ENCODE results near the gene FBXO41.

Gene FBXO41

GRCh38 chr2:73286134-73286655 is 1.9 kb upstream of the FBXO41 start:
- H2AFZ ChIP-seq (ENCODE audit: insufficient read depth, low read length, poor library complexity), result no peak overlapping the region
- no peaks in the 10 kb centered on the region for H3K79me2 ChIP-seq (ENCODE audit: control insufficient read depth, insufficient read depth, low read length, poor library complexity)
- H2BK5ac ChIP-seq (ENCODE audit: low read depth, low read length, poor library complexity), result no peak overlapping the region
- H4K12ac ChIP-seq (ENCODE audit: low read depth, low read length), result no peak overlapping the region
- H3K4me3 ChIP-seq (ENCODE audit: low read depth, low read length), result no peak overlapping the region
- no peak overlapping the region for H2BK12ac ChIP-seq (ENCODE audit: low read length)
- no peak overlapping the region for H3K4ac ChIP-seq (ENCODE audit: low read depth, low read length)
- no peak overlapping the region for H3K27ac ChIP-seq (ENCODE audit: low read depth, low read length)
- no peak overlapping the region for H4K91ac ChIP-seq (ENCODE audit: low read depth, low read length)
- no peak for DNase-seq
- no peaks in the 10 kb centered on the region for H3K36me3 ChIP-seq (ENCODE audit: control insufficient read depth in 1 of 2, insufficient read depth in 2 of 2, low read length in 2 of 2)
- H2AK5ac ChIP-seq (ENCODE audit: low read length), result no peak overlapping the region
- no peak overlapping the region for H2BK120ac ChIP-seq (ENCODE audit: insufficient read depth, low read length, poor library complexity)
- H4K8ac ChIP-seq (ENCODE audit: low read depth, low read length), result no peak overlapping the region
- no peak overlapping the region for H3K4me2 ChIP-seq (ENCODE audit: low read length)
- H3K18ac ChIP-seq (ENCODE audit: low read length), result no peak overlapping the region
- H3K27me3 ChIP-seq (ENCODE audit: insufficient read depth, low read length), result peaks cover 21% of the 10 kb centered on the region
- peaks cover 6 to 14% of the 10 kb centered on the region in 2 experiments for H3K4me1 ChIP-seq (ENCODE audit: control insufficient read depth in 1 of 2, insufficient read depth in 2 of 2, low read length in 2 of 2)
- H3K23ac ChIP-seq (ENCODE audit: low read length), result no peak overlapping the region
- H3K9me3 ChIP-seq (ENCODE audit: insufficient read depth, low read depth, low read length), result no peaks in the 10 kb centered on the region
- WGBS (ENCODE audit: extremely low coverage, insufficient coverage, insufficient read length), result no CpG with 5 or more reads among the region's 3 CpGs
- H3K14ac ChIP-seq (ENCODE audit: low read length), result no peak overlapping the region
- H3K9ac ChIP-seq (ENCODE audit: low read length), result no peak overlapping the region
- no peaks in the 10 kb centered on the region for H3K79me1 ChIP-seq (ENCODE audit: low read length)

GRCh38 chr2:73285159-73285739 is 971 bp upstream of the FBXO41 start:
- H3K79me2 ChIP-seq (ENCODE audit: control insufficient read depth, insufficient read depth, low read length, poor library complexity), result no peaks in the 10 kb centered on the region
- peaks cover 18% of the 10 kb centered on the region for H3K27me3 ChIP-seq (ENCODE audit: insufficient read depth, low read length)
- no peak overlapping the region for H2AK5ac ChIP-seq (ENCODE audit: low read length)
- no peak overlapping the region for H3K9ac ChIP-seq (ENCODE audit: low read length)
- H4K12ac ChIP-seq (ENCODE audit: low read depth, low read length), result no peak overlapping the region
- peaks cover 6 to 13% of the 10 kb centered on the region in 2 experiments for H3K4me1 ChIP-seq (ENCODE audit: control insufficient read depth in 1 of 2, insufficient read depth in 2 of 2, low read length in 2 of 2)
- no peaks in the 10 kb centered on the region for H3K9me3 ChIP-seq (ENCODE audit: insufficient read depth, low read depth, low read length)
- H3K23ac ChIP-seq (ENCODE audit: low read length), result no peak overlapping the region
- no peak for DNase-seq
- H2BK120ac ChIP-seq (ENCODE audit: insufficient read depth, low read length, poor library complexity), result no peak overlapping the region
- no peak overlapping the region for H2BK5ac ChIP-seq (ENCODE audit: low read depth, low read length, poor library complexity)
- no peaks in the 10 kb centered on the region for H3K36me3 ChIP-seq (ENCODE audit: control insufficient read depth in 1 of 2, insufficient read depth in 2 of 2, low read length in 2 of 2)
- H3K18ac ChIP-seq (ENCODE audit: low read length), result no peak overlapping the region
- H2AFZ ChIP-seq (ENCODE audit: insufficient read depth, low read length, poor library complexity), result no peak overlapping the region
- H3K79me1 ChIP-seq (ENCODE audit: low read length), result no peaks in the 10 kb centered on the region
- WGBS (ENCODE audit: extremely low coverage, insufficient coverage, insufficient read length), result no CpG with 5 or more reads among the region's 5 CpGs
- no peak overlapping the region for H4K91ac ChIP-seq (ENCODE audit: low read depth, low read length)
- H2BK12ac ChIP-seq (ENCODE audit: low read length), result no peak overlapping the region
- no peak overlapping the region for H4K8ac ChIP-seq (ENCODE audit: low read depth, low read length)
- H3K4me3 ChIP-seq (ENCODE audit: low read depth, low read length), result no peak overlapping the region
- no peak overlapping the region for H3K14ac ChIP-seq (ENCODE audit: low read length)
- peak overlapping the region; percentile 90 for H3K4me2 ChIP-seq (ENCODE audit: low read length)
- H3K4ac ChIP-seq (ENCODE audit: low read depth, low read length), result no peak overlapping the region
- no peak overlapping the region for H3K27ac ChIP-seq (ENCODE audit: low read depth, low read length)

- peak overlapping the region; percentile 63 for H3K4me3 ChIP-seq (ENCODE audit: low read depth, low read length)
- no peak overlapping the region for H3K4ac ChIP-seq (ENCODE audit: low read depth, low read length)
- no peak overlapping the region for H3K18ac ChIP-seq (ENCODE audit: low read length)
- no CpG with 5 or more reads among the region's 43 CpGs for WGBS (ENCODE audit: extremely low coverage, insufficient coverage, insufficient read length)
- peak overlapping the region; percentile 74 for H4K8ac ChIP-seq (ENCODE audit: low read depth, low read length)
- peak overlapping the region; percentile 59 for H2AFZ ChIP-seq (ENCODE audit: insufficient read depth, low read length, poor library complexity)
- no peak overlapping the region for H2BK120ac ChIP-seq (ENCODE audit: insufficient read depth, low read length, poor library complexity)
- no peak overlapping the region for H2BK5ac ChIP-seq (ENCODE audit: low read depth, low read length, poor library complexity)
- peak overlapping the region; percentile 45 for H3K14ac ChIP-seq (ENCODE audit: low read length)
- H2BK12ac ChIP-seq (ENCODE audit: low read length), result no peak overlapping the region
- H4K91ac ChIP-seq (ENCODE audit: low read depth, low read length), result no peak overlapping the region
- H3K4me1 ChIP-seq (ENCODE audit: control insufficient read depth in 1 of 2, insufficient read depth in 2 of 2, low read length in 2 of 2), result peaks cover 6 to 13% of the 10 kb centered on the region in 2 experiments
- DNase-seq, result no peak
- H3K4me2 ChIP-seq (ENCODE audit: low read length), result peak overlapping the region; percentile 90
- H3K79me2 ChIP-seq (ENCODE audit: control insufficient read depth, insufficient read depth, low read length, poor library complexity), result no peaks in the 10 kb centered on the region
- no peaks in the 10 kb centered on the region for H3K36me3 ChIP-seq (ENCODE audit: control insufficient read depth in 1 of 2, insufficient read depth in 2 of 2, low read length in 2 of 2)
- H3K27ac ChIP-seq (ENCODE audit: low read depth, low read length), result no peak overlapping the region
- H3K23ac ChIP-seq (ENCODE audit: low read length), result no peak overlapping the region
- H3K27me3 ChIP-seq (ENCODE audit: insufficient read depth, low read length), result peaks cover 13% of the 10 kb centered on the region
- no peaks in the 10 kb centered on the region for H3K9me3 ChIP-seq (ENCODE audit: insufficient read depth, low read depth, low read length)
- H3K79me1 ChIP-seq (ENCODE audit: low read length), result no peaks in the 10 kb centered on the region
- H2AK5ac ChIP-seq (ENCODE audit: low read length), result no peak overlapping the region
- H3K9ac ChIP-seq (ENCODE audit: low read length), result no peak overlapping the region
- no peak overlapping the region for H4K12ac ChIP-seq (ENCODE audit: low read depth, low read length)
Measured at GRCh38 chr2:73283545-73284295, 558 bp downstream of the FBXO41 start.

- no peak overlapping the region for H3K23ac ChIP-seq (ENCODE audit: low read length)
- no peak overlapping the region for H2BK5ac ChIP-seq (ENCODE audit: low read depth, low read length, poor library complexity)
- no peaks in the 10 kb centered on the region for H3K9me3 ChIP-seq (ENCODE audit: insufficient read depth, low read depth, low read length)
- no peaks in the 10 kb centered on the region for H3K79me2 ChIP-seq (ENCODE audit: control insufficient read depth, insufficient read depth, low read length, poor library complexity)
- no peak overlapping the region for H3K27ac ChIP-seq (ENCODE audit: low read depth, low read length)
- H2BK12ac ChIP-seq (ENCODE audit: low read length), result no peak overlapping the region
- no peaks in the 10 kb centered on the region for H3K79me1 ChIP-seq (ENCODE audit: low read length)
- H2AFZ ChIP-seq (ENCODE audit: insufficient read depth, low read length, poor library complexity), result no peak overlapping the region
- H3K4me1 ChIP-seq (ENCODE audit: control insufficient read depth in 1 of 2, insufficient read depth in 2 of 2, low read length in 2 of 2), result peaks cover 6 to 13% of the 10 kb centered on the region in 2 experiments
- DNase-seq, result no peak
- no peak overlapping the region for H3K4me3 ChIP-seq (ENCODE audit: low read depth, low read length)
- no peak overlapping the region for H3K18ac ChIP-seq (ENCODE audit: low read length)
- H2BK120ac ChIP-seq (ENCODE audit: insufficient read depth, low read length, poor library complexity), result no peak overlapping the region
- no peak overlapping the region for H4K12ac ChIP-seq (ENCODE audit: low read depth, low read length)
- H3K27me3 ChIP-seq (ENCODE audit: insufficient read depth, low read length), result peaks cover 13% of the 10 kb centered on the region
- no peak overlapping the region for H3K4ac ChIP-seq (ENCODE audit: low read depth, low read length)
- H3K4me2 ChIP-seq (ENCODE audit: low read length), result peak overlapping the region; percentile 90
- no peak overlapping the region for H3K9ac ChIP-seq (ENCODE audit: low read length)
- H4K8ac ChIP-seq (ENCODE audit: low read depth, low read length), result no peak overlapping the region
- no peak overlapping the region for H3K14ac ChIP-seq (ENCODE audit: low read length)
- H3K36me3 ChIP-seq (ENCODE audit: control insufficient read depth in 1 of 2, insufficient read depth in 2 of 2, low read length in 2 of 2), result no peaks in the 10 kb centered on the region
- WGBS (ENCODE audit: extremely low coverage, insufficient coverage, insufficient read length), result no CpG with 5 or more reads among the region's 5 CpGs
- no peak overlapping the region for H4K91ac ChIP-seq (ENCODE audit: low read depth, low read length)
- no peak overlapping the region for H2AK5ac ChIP-seq (ENCODE audit: low read length)
Measured at GRCh38 chr2:73282924-73283544, 1.2 kb downstream of the FBXO41 start.
